ENCODE measurements around the gene PVALEF. TPM values are rescaled to one million over a fixed set of nuclear protein-coding genes. Genes with fewer than 3 reads are reported as not detected.

PVALEF gene
- total RNA-seq, result not detected in 2 replicates

- intact Hi-C loops (cut with micrococcal nuclease), result no loop called here
These were observed at the start of gene PVALEF for GRCh38 chr17:81165246-81166032. Gene PVALEF, plus strand, starts transcription at chr17:81165507. Its CDS starts 15,720 bp downstream, at chr17:81181227.

- intact Hi-C loops (cut with micrococcal nuclease), result no loop called here
These were observed 49.4 kb upstream of the PVALEF start for GRCh38 chr17:81115749-81116464.

- intact Hi-C loops (cut with micrococcal nuclease), result no loop called here
These were observed 48.6 kb upstream of the PVALEF start for GRCh38 chr17:81116704-81117103.

GRCh38 chr17:81117672-81118198 is 47.6 kb upstream of the PVALEF start:
- intact Hi-C loops (cut with micrococcal nuclease), result no loop called here

GRCh38 chr17:81118308-81119221 is 46.7 kb upstream of the PVALEF start:
- intact Hi-C loops (cut with micrococcal nuclease), result loop anchor here (1.0 kb wide), 1 partner anchor 105 kb away; no protein-coding TSS in a partner anchor

- intact Hi-C loops (cut with micrococcal nuclease), result loop anchor here (1.0 kb wide), 1 partner anchor 104 kb away; no protein-coding TSS in a partner anchor
These were observed 45.8 kb upstream of the PVALEF start for GRCh38 chr17:81119223-81120148.

GRCh38 chr17:81120149-81120484 is 45.2 kb upstream of the PVALEF start:
- intact Hi-C loops (cut with micrococcal nuclease), result no loop called here

- intact Hi-C loops (cut with micrococcal nuclease), result no loop called here
These were observed 44.3 kb upstream of the PVALEF start for GRCh38 chr17:81120695-81121621.

- intact Hi-C loops (cut with micrococcal nuclease), result no loop called here
These were observed 43.2 kb upstream of the PVALEF start for GRCh38 chr17:81121841-81122733.

- intact Hi-C loops (cut with micrococcal nuclease), result no loop called here
These were observed 42.0 kb upstream of the PVALEF start for GRCh38 chr17:81123052-81124048.

- intact Hi-C loops (cut with micrococcal nuclease), result no loop called here
These were observed 40.9 kb upstream of the PVALEF start for GRCh38 chr17:81124377-81124776.

- intact Hi-C loops (cut with micrococcal nuclease), result no loop called here
These were observed 39.7 kb upstream of the PVALEF start for GRCh38 chr17:81125573-81126081.

- intact Hi-C loops (cut with micrococcal nuclease), result no loop called here
These were observed 38.8 kb upstream of the PVALEF start for GRCh38 chr17:81126281-81127132.

GRCh38 chr17:81127133-81127455 is 38.2 kb upstream of the PVALEF start:
- intact Hi-C loops (cut with micrococcal nuclease), result no loop called here

- intact Hi-C loops (cut with micrococcal nuclease), result no loop called here
These were observed 37.7 kb upstream of the PVALEF start for GRCh38 chr17:81127526-81128177.
